OCI-LY3 (cell line): ENCODE data around the gene SERPINE3.

ENCODE experiments used
- H2AFZ ChIP-seq: fragments of 200-600, 300-600 bp; shearing (Covaris generic); 2 replicates; pipeline ENCODE4 v1.6.0; 2014; ENCODE audit warnings: antibody characterized with exemption, low read depth, low read length
- H3K27ac ChIP-seq: fragments of 200-600, 300-600 bp; sonication (generic); 2 replicates; pipeline ENCODE4 v1.5.1; 2014; ENCODE audit warnings: mild to moderate bottlenecking, low read length, moderate library complexity, mixed read lengths
- H3K27me3 ChIP-seq: fragments of 200-600, 300-600 bp; sonication (generic); 2 replicates; pipeline ENCODE4 v1.6.1; 2014; ENCODE audit warnings: low read depth, low read length, mixed read lengths
- H3K36me3 ChIP-seq: fragments of 200-600, 300-600 bp; sonication (generic); replicated peaks from 2 replicates; pipeline ENCODE3; 2014; ENCODE audit warnings: low read depth, low read length, mixed read lengths
- H3K4me1 ChIP-seq: fragments of 300-600, 200-600 bp; sonication (generic); 2 replicates; pipeline ENCODE4 v1.6.1; 2014; ENCODE audit warnings: low read length, mixed read lengths
- H3K4me2 ChIP-seq: fragments of 200-600, 300-600 bp; sonication (generic); 2 replicates; pipeline ENCODE4 v1.6.1; 2014; ENCODE audit warnings: low read length, mixed read lengths
- H3K4me3 ChIP-seq: fragments of 300-600, 200-600 bp; sonication (generic); 2 replicates; pipeline ENCODE4 v1.5.1; 2014; ENCODE audit warnings: antibody characterized with exemption, mild to moderate bottlenecking, low read length, moderate library complexity
- H3K79me2 ChIP-seq: fragments of 300-600, 200-600 bp; shearing (Covaris generic); 2 replicates; pipeline ENCODE4 v1.6.1; 2014; ENCODE audit warnings: mild to moderate bottlenecking, low read length, mixed read lengths
- H3K9ac ChIP-seq: fragments of 300-600, 200-600 bp; shearing (Covaris generic); 2 replicates; pipeline ENCODE4 v1.6.0; 2014; ENCODE audit warnings: mild to moderate bottlenecking, low read length, moderate library complexity
- H3K9me3 ChIP-seq: fragments of 200-600, 300-600 bp; shearing (Covaris generic); 2 replicates; pipeline ENCODE4 v1.6.1; 2014; ENCODE audit warnings: low read length, mixed read lengths; ENCODE audit not compliant: insufficient read depth
- H4K20me1 ChIP-seq: fragments of 200-600, 300-600 bp; sonication (generic); 2 replicates; pipeline ENCODE4 v1.6.1; 2016; ENCODE audit warnings: low read length, mixed read lengths; ENCODE audit not compliant: insufficient read depth
- EZH2phosphoT487 ChIP-seq: fragments of 200-600 bp; shearing (Covaris generic); IDR thresholded peaks from 2 replicates; pipeline ENCODE4 v1.6.1; 2018; ENCODE audit warnings: antibody characterized with exemption, mixed run types, low read depth
- TF ChIP-seq, protein P1 (sequence below): fragments of 200-600, 300-600 bp; sonication (generic); IDR thresholded peaks from 2 replicates; pipeline ENCODE4 v1.5.1; 2014; ENCODE audit warnings: antibody characterized with exemption, low read length, low read depth

SERPINE3 gene

DNA sequence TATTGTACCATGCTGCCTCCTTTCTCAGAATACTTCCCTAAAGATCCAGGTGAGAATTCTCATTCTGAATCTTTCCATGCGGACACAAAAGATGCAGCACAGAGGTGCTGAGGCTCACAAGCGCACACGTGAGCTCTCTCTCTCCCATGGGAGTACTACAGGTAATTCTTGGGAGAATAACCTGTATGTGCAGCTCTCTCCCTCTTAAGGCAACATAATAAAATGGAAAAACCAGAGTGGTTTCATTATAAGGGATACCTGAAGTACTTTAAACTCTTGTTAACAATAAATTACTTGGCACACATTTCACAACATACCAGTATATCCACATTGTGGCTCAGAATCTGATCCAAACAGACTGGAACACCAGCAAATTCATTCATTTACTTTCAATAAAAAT is 72.9 kb downstream of the SERPINE3 start:
- Histone ChIP-seq H3K79me2 (peaks cover 92% of the 10 kb centered on the region), H3K4me2 (no peak overlapping the region)

More for the DNA sequence above, 72.9 kb downstream of the SERPINE3 start:
- Histone ChIP-seq H3K9me3 (peaks cover 12% of the 10 kb centered on the region; the same call in 1 of the 2 replicates), H3K4me1 (peaks cover under 1% of the 10 kb centered on the region; the same call in 1 of the 2 replicates), H3K4me3 (no peak overlapping the region), H2AFZ (no peak overlapping the region), H3K9ac (no peak overlapping the region), H3K27me3 (no peaks in the 10 kb centered on the region), H4K20me1 (peaks cover 34% of the 10 kb centered on the region), H3K36me3 (peaks cover 47% of the 10 kb centered on the region), H3K27ac (no peak overlapping the region)
- TF ChIP-seq EZH2phosphoT487 = no peak
- TF ChIP-seq, protein P1, sequence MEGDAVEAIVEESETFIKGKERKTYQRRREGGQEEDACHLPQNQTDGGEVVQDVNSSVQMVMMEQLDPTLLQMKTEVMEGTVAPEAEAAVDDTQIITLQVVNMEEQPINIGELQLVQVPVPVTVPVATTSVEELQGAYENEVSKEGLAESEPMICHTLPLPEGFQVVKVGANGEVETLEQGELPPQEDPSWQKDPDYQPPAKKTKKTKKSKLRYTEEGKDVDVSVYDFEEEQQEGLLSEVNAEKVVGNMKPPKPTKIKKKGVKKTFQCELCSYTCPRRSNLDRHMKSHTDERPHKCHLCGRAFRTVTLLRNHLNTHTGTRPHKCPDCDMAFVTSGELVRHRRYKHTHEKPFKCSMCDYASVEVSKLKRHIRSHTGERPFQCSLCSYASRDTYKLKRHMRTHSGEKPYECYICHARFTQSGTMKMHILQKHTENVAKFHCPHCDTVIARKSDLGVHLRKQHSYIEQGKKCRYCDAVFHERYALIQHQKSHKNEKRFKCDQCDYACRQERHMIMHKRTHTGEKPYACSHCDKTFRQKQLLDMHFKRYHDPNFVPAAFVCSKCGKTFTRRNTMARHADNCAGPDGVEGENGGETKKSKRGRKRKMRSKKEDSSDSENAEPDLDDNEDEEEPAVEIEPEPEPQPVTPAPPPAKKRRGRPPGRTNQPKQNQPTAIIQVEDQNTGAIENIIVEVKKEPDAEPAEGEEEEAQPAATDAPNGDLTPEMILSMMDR = no peak
